Hematopoietic multipotent progenitor cell treated with erythropoietin and hydrocortisone succinate and interleukin-3 and kit ligand, for 8 days (in vitro differentiated cells): ENCODE measurements around the gene HOTAIR.

Experiments used
- DNase-seq: peaks from one replicate; pipeline ENCODE4 v3.0.0-alpha.2; 2015

The HOTAIR gene

GRCh38 chr12:53985692-53985993, 10.9 kb upstream of the HOTAIR start:
- no peak for DNase-seq

- peak; percentile 82 for DNase-seq
Measured at GRCh38 chr12:53984901-53985691, 10.3 kb upstream of the HOTAIR start, which contains the start of gene HOXC10. TSS of gene HOXC10 (plus strand) at chr12:53985146. CDS start at chr12:53985260, 114 bp downstream.

GRCh38 chr12:53983950-53984572, 9.3 kb upstream of the HOTAIR start:
- DNase-seq: no peak

GRCh38 chr12:53983568-53983949, 8.8 kb upstream of the HOTAIR start:
- no peak for DNase-seq

- no peak for DNase-seq
Measured at GRCh38 chr12:53982648-53983567, 8.2 kb upstream of the HOTAIR start.

GRCh38 chr12:53981634-53982565, 7.1 kb upstream of the HOTAIR start:
- no peak for DNase-seq

GRCh38 chr12:53980802-53981496, 6.2 kb upstream of the HOTAIR start:
- DNase-seq: no peak

- DNase-seq: no peak
Measured at GRCh38 chr12:53980104-53980801, 5.5 kb upstream of the HOTAIR start.

- DNase-seq: no peak
Measured at GRCh38 chr12:53978477-53979356, 4.0 kb upstream of the HOTAIR start.

GRCh38 chr12:53977596-53978445, 3.1 kb upstream of the HOTAIR start:
- no peak for DNase-seq

GRCh38 chr12:53976823-53977595, 2.3 kb upstream of the HOTAIR start:
- DNase-seq: no peak

GRCh38 chr12:53976172-53976822, 1.5 kb upstream of the HOTAIR start:
- DNase-seq: no peak

- no peak for DNase-seq
Measured at GRCh38 chr12:53975479-53976152, 862 bp upstream of the HOTAIR start.

- DNase-seq: no peak
Measured at GRCh38 chr12:53975064-53975471, 314 bp upstream of the HOTAIR start.

- DNase-seq: no peak
Measured at GRCh38 chr12:53973236-53974042, 1.3 kb downstream of the HOTAIR start.

GRCh38 chr12:53972722-53973235, 2.0 kb downstream of the HOTAIR start, which contains the start of gene HOXC11:
TSS of gene HOXC11 (plus strand) at chr12:53973126. CDS start at chr12:53973242, 116 bp downstream.
- DNase-seq: no peak
